IPS DF 6.9 (cell line): ENCODE results near the gene STK32A.

ENCODE experiments used
- DNase-seq: peaks from one replicate; pipeline ENCODE4 v3.0.0-alpha.2; 2013; ENCODE audit warnings: low read depth, low spot score
- H3K27ac ChIP-seq: one replicate; pipeline ENCODE4 v1.5.1; 2013; ENCODE audit warnings: low read length, control low read depth
- H3K27me3 ChIP-seq: 2 replicates; pipeline ENCODE4 v1.6.1; 2013; ENCODE audit warnings: mild to moderate bottlenecking, low read length; ENCODE audit not compliant: control insufficient read depth, insufficient read depth
- H3K36me3 ChIP-seq: 2 replicates; pipeline ENCODE4 v1.6.1; 2013; ENCODE audit warnings: low read length; ENCODE audit not compliant: control insufficient read depth, insufficient read depth
- H3K4me1 ChIP-seq: 2 replicates; pipeline ENCODE4 v1.6.1; 2013; ENCODE audit warnings: low read length; ENCODE audit not compliant: control insufficient read depth, insufficient read depth
- H3K4me3 ChIP-seq: 2 replicates; pipeline ENCODE4 v1.5.1; 2013; ENCODE audit warnings: mild to moderate bottlenecking, low read length
- H3K9me3 ChIP-seq: 2 replicates; pipeline ENCODE4 v1.6.1; 2013; ENCODE audit warnings: low read length, inconsistent platforms; ENCODE audit not compliant: control insufficient read depth, insufficient read depth
- WGBS: extraction: QIAGEN DNeasy Blood & Tissue Kit; methylation state at CpG from one replicate; pipeline ENCODE4 v1.1.7; 2013; ENCODE audit warnings: mixed read lengths, missing lambda C conversion rate; ENCODE audit not compliant: insufficient read length, insufficient coverage; 5-methylcytosine and 5-hydroxymethylcytosine counted together

Gene STK32A

GRCh38 chr5:147234825-147235635 lies at the start of gene STK32A:
Gene STK32A (plus strand): TSS chr5:147235026. CDS start chr5:147239635, 4,609 bp downstream.
- WGBS = no CpG with 5 or more reads among the region's 28 CpGs
- peak within 1 kb of the TSS; percentile 40; the same call in 1 of the 2 replicates for H3K4me3 ChIP-seq
- no peaks in the 10 kb centered on the region for H3K9me3 ChIP-seq
- H3K4me1 ChIP-seq = peaks cover 2% of the 10 kb centered on the region; the same call in 1 of the 2 replicates
- no peak within 1 kb of the TSS for H3K27ac ChIP-seq
- DNase-seq = peak; percentile 61
- peaks cover 3% of the 10 kb centered on the region; the same call in 1 of the 2 replicates for H3K27me3 ChIP-seq
- no peaks in the 10 kb centered on the region for H3K36me3 ChIP-seq

- H3K36me3 ChIP-seq = no peaks in the 10 kb centered on the region
- no CpG with 5 or more reads among the region's 1 CpG for WGBS
- H3K9me3 ChIP-seq = no peaks in the 10 kb centered on the region
These were observed 47.7 kb upstream of the STK32A start for GRCh38 chr5:147187099-147187540.

DNA sequence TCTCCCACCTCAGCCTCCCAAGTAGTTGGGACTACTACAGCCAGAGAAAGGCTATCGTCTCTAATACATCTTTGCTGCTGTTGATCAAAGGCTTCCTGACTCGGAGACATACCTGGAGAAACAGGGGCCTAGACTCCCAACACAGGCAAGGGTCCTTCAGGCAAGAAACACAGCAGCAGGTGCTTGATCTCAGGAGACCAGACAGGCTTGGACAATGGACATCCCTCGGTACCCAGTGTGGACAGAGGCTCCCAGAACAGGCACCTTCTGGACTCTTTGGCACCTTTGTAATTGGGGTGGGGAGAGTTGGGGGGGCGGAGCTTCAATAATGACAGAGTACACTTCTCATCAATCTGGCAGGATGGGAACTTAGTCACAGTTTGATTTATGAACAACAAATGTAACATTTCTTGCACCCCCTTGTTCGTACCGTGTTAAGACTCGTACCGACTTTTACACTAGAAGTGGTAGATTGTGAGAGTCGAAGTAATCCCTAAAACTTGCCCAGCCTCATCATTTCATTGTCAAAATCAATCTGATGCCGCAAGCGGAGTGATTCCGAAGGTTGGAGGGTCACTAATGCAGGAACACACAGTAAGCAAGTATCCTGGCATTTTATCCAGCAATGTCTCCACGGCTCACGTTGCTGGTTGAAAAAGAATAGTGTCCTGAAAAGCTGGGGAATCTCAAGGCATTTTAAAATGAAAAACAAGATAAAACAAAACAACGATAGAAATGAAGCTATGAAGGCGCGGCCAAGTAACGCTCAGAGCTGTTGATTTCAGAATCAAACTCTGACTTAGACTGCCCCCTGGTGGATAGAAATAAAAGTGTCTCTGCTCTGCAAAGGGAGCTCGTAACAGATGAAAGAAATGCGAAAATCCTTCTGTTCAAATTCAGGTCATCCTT lies 46.4 kb upstream of the STK32A start:
- Histone ChIP-seq H3K27me3 (no peaks in the 10 kb centered on the region), H3K9me3 (no peaks in the 10 kb centered on the region), H3K27ac (no peak overlapping the region), H3K4me1 (peaks cover 2% of the 10 kb centered on the region; the same call in 1 of the 2 replicates), H3K36me3 (no peaks in the 10 kb centered on the region), H3K4me3 (no peak overlapping the region)
- DNase-seq = peak; percentile 33
- WGBS = no CpG with 5 or more reads among the region's 20 CpGs

More at GRCh38 chr5:147187099-147187540, 47.7 kb upstream of the STK32A start:
- peaks cover 2% of the 10 kb centered on the region; the same call in 1 of the 2 replicates for H3K4me1 ChIP-seq
- no peak overlapping the region for H3K27ac ChIP-seq
- H3K27me3 ChIP-seq = no peaks in the 10 kb centered on the region
- no peak overlapping the region for H3K4me3 ChIP-seq
- no peak for DNase-seq

GRCh38 chr5:147189109-147189424 lies 45.8 kb upstream of the STK32A start:
- no peak for DNase-seq
- Histone ChIP-seq H3K4me3 (no peak overlapping the region), H3K27me3 (no peaks in the 10 kb centered on the region), H3K9me3 (no peaks in the 10 kb centered on the region), H3K36me3 (no peaks in the 10 kb centered on the region), H3K4me1 (peaks cover 2% of the 10 kb centered on the region; the same call in 1 of the 2 replicates), H3K27ac (no peak overlapping the region)
- WGBS = no CpG with 5 or more reads among the region's 2 CpGs

DNA sequence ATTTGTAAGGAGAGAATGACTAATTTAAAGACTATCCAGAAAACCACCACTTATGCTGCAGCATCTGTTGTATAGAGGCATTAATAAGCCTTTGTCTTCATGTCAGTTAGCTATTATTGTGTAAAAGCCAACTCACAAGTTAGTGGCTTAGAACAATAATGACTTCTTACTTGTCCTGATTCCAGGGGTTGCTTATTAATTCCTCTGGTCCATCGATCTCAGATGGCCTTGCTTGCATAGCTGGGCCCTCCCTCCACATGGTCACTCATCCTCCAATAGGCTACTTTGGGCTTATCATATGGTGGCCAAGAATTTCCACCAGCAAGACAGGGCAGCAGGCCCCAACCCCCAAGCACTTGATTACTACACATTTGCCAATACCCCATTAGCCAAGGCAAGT lies 44.5 kb upstream of the STK32A start:
- Histone ChIP-seq H3K4me1 (peaks cover 2% of the 10 kb centered on the region; the same call in 1 of the 2 replicates), H3K9me3 (no peaks in the 10 kb centered on the region), H3K27ac (no peak overlapping the region), H3K27me3 (no peaks in the 10 kb centered on the region), H3K4me3 (no peak overlapping the region), H3K36me3 (no peaks in the 10 kb centered on the region)
- no peak for DNase-seq
- no CpG with 5 or more reads among the region's 1 CpG for WGBS

- Histone ChIP-seq H3K4me1 (peaks cover 2% of the 10 kb centered on the region; the same call in 1 of the 2 replicates), H3K9me3 (no peaks in the 10 kb centered on the region), H3K27ac (no peak overlapping the region), H3K27me3 (no peaks in the 10 kb centered on the region), H3K36me3 (no peaks in the 10 kb centered on the region), H3K4me3 (no peak overlapping the region)
- no peak for DNase-seq
- WGBS = no CpG with 5 or more reads among the region's 1 CpG
These were observed 41.7 kb upstream of the STK32A start for GRCh38 chr5:147193123-147193522.

DNA sequence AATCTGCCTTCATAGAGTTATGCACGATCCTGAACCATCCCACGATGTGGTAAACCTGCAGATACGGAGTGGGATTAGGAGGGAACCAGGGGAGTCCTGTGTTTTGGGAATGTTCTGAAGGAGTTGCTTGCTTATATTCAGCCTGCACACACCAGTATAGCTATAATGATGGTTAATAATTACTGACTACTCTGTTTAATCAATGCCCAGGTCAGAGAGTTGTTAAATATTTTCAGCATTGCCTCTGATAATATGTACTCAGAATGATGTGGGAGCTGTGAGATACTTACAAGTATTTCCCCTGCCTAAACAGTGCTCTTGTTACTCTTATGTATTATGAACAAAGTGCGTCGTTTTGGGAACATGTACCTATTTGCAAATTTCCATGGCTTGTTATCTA lies 34.8 kb upstream of the STK32A start:
- H3K9me3 ChIP-seq = no peaks in the 10 kb centered on the region
- H3K27me3 ChIP-seq = no peaks in the 10 kb centered on the region
- no peak for DNase-seq
- no peak overlapping the region for H3K27ac ChIP-seq
- WGBS = no CpG with 5 or more reads among the region's 5 CpGs
- no peaks in the 10 kb centered on the region for H3K36me3 ChIP-seq
- H3K4me1 ChIP-seq = no peaks in the 10 kb centered on the region
- no peak overlapping the region for H3K4me3 ChIP-seq

- DNase-seq = no peak
- no peaks in the 10 kb centered on the region for H3K4me1 ChIP-seq
- no peaks in the 10 kb centered on the region for H3K36me3 ChIP-seq
- H3K27ac ChIP-seq = no peak overlapping the region
- H3K27me3 ChIP-seq = no peaks in the 10 kb centered on the region
- no CpG with 5 or more reads among the region's 4 CpGs for WGBS
- no peaks in the 10 kb centered on the region for H3K9me3 ChIP-seq
- H3K4me3 ChIP-seq = no peak overlapping the region
These were observed 31.6 kb upstream of the STK32A start for GRCh38 chr5:147203213-147203612.

DNA sequence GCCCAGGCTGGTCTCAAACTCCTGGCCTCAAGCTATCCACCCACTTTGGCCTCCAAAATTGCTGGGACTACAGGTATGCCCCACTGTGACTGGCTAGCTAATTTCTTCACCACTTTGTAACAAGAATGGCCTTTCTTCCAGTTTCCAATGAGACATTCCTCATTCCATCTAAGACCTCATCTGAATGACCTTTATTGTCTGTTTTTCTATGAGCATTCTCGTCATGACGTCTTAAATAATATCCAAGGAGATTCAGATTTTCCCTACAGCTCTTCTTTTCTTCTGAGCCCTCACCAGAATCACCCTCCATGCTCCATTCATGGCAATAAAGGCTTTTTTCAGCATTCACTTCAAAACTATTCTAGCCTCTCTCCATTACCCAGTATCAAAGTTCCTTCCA lies 30.2 kb upstream of the STK32A start:
- Histone ChIP-seq H3K36me3 (no peaks in the 10 kb centered on the region), H3K9me3 (no peaks in the 10 kb centered on the region), H3K4me1 (no peaks in the 10 kb centered on the region), H3K4me3 (no peak overlapping the region), H3K27ac (no peak overlapping the region), H3K27me3 (no peaks in the 10 kb centered on the region)
- no CpG with 5 or more reads among the region's 2 CpGs for WGBS
- DNase-seq = no peak

GRCh38 chr5:147208134-147208533 lies 26.7 kb upstream of the STK32A start:
- Histone ChIP-seq H3K27ac (no peak overlapping the region), H3K4me1 (no peaks in the 10 kb centered on the region), H3K36me3 (no peaks in the 10 kb centered on the region), H3K27me3 (no peaks in the 10 kb centered on the region), H3K4me3 (no peak overlapping the region), H3K9me3 (no peaks in the 10 kb centered on the region)
- WGBS = no CpG with 5 or more reads among the region's 1 CpG
- no peak for DNase-seq
